Smooth muscle cell (in vitro differentiated cells): ENCODE measurements around the gene APBA2. TPM values are rescaled to one million over a fixed set of nuclear protein-coding genes. Genes with fewer than 3 reads are reported as not detected.

Experiments used
- DNase-seq: peaks from one replicate; lab custom pipeline; 2025; ENCODE audit not compliant: unreplicated experiment; lab: John Stamatoyannopoulos, UW
- H2AFZ ChIP-seq: fragments of 200-600 bp; sonication (generic); 2 replicates; pipeline ENCODE4 v1.6.0; 2016; ENCODE audit warnings: antibody characterized with exemption, low read depth, mild to moderate bottlenecking
- H3F3A ChIP-seq: fragments of 200-600 bp; sonication (generic); 2 replicates; pipeline ENCODE4 v1.6.0; 2017; ENCODE audit warnings: antibody characterized with exemption, low read depth
- H3K27ac ChIP-seq: fragments of 200-600 bp; sonication (generic); 2 replicates; pipeline ENCODE4 v1.5.1; 2016; ENCODE audit warnings: low read depth, mild to moderate bottlenecking
- H3K27me3 ChIP-seq: fragments of 200-600 bp; sonication (generic); 2 replicates; pipeline ENCODE4 v1.6.1; 2016; ENCODE audit warnings: low read depth, mild to moderate bottlenecking
- H3K36me3 ChIP-seq: fragments of 200-600 bp; sonication (generic); 2 replicates; pipeline ENCODE4 v1.5.1; 2016; ENCODE audit warnings: low read depth
- H3K4me1 ChIP-seq: fragments of 200-600 bp; sonication (generic); 2 replicates; pipeline ENCODE4 v1.5.1; 2016; ENCODE audit warnings: low read depth
- H3K4me2 ChIP-seq: fragments of 200-600 bp; sonication (generic); 2 replicates; pipeline ENCODE4 v1.6.0; 2016; ENCODE audit warnings: mild to moderate bottlenecking
- H3K4me3 ChIP-seq: fragments of 200-600 bp; sonication (generic); 2 replicates; pipeline ENCODE4 v1.5.1; 2016; ENCODE audit warnings: mild to moderate bottlenecking
- H3K79me2 ChIP-seq: fragments of 200-600 bp; sonication (generic); 2 replicates; pipeline ENCODE4 v1.6.0; 2016; ENCODE audit warnings: low read depth, mild to moderate bottlenecking
- H3K9ac ChIP-seq: fragments of 200-600 bp; sonication (generic); 2 replicates; pipeline ENCODE4 v1.6.0; 2016; ENCODE audit warnings: low read depth
- H3K9me3 ChIP-seq: fragments of 200-600 bp; sonication (generic); replicated peaks from 2 replicates; pipeline ENCODE4 v1.5.1; 2016; ENCODE audit warnings: low read depth
- H4K20me1 ChIP-seq: fragments of 200-600 bp; sonication (generic); 2 replicates; pipeline ENCODE4 v1.6.0; 2016; ENCODE audit warnings: low read depth
- WGBS: methylation state at CpG from one replicate; pipeline ENCODE4 v1.1.7; 2016; ENCODE audit warnings: low lambda C conversion rate; 5-methylcytosine and 5-hydroxymethylcytosine counted together
- polyA plus RNA-seq: library from polyadenylated mRNA; unstranded; fragments of >200 nt; fragmentation: Nextera tagmentation; extraction: Ambion mirVana; gene quantifications from 2 replicates; pipeline ENCODE4 v1.2.1, GENCODE V29; 2016
- total RNA-seq: library from RNA; depleted of rRNA; stranded (reverse); fragments of >200 nt; gene quantifications from 2 replicates; pipeline ENCODE4 v1.2.3, GENCODE V29; 2014
- TF ChIP-seq, protein P1 (sequence below): fragments of 200-600 bp; sonication (generic); IDR thresholded peaks from 2 replicates; pipeline ENCODE4 v1.5.1; 2017; ENCODE audit warnings: borderline replicate concordance, mild to moderate bottlenecking, antibody characterized with exemption; ENCODE audit not compliant: insufficient read depth, poor library complexity, severe bottlenecking

The APBA2 gene
- total and polyA plus RNA-seq, 2 experiments from 2014 or later, result 10.2 to 14.9 TPM

DNA sequence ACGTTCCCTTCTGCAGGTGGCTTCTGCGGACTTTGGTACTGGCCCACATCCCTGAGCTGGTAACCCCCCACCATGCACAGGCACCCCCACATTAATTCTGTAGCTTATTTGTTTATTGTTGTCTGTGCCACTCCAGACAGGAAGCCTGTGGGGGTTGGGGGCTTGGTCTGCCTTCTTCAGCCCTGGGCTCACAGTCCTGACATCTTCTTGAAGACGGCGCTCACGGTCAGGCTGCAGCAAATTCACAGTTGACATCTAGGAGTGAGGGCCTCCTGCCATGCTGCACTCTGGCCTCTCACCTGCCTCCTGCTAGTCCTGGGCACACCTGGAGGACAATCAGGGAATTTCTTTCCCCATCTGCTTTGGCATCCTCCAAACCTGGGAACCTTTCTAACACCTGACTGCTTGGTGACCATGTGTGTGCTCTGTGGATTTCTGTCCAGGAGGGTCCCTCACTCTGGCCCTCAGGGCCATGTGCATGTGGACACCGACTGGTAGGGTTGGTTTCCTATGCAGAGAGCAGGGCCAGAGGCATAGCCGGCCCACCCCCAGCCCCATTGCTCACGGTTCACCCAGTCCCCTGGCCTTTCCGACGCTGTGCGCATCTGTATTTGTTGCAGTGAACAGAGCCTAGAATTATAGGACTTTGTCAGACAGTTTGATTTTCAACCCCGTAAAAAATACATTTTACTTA lies 68.8 kb downstream of the APBA2 start:
- Histone ChIP-seq H3K4me3 (no peak overlapping the region), H3F3A (no peaks in the 10 kb centered on the region), H3K9ac (no peak overlapping the region), H3K4me1 (peaks cover 14% of the 10 kb centered on the region), H4K20me1 (no peaks in the 10 kb centered on the region), H3K4me2 (no peak overlapping the region), H3K27me3 (no peaks in the 10 kb centered on the region), H3K79me2 (no peaks in the 10 kb centered on the region), H3K27ac (no peak overlapping the region), H3K9me3 (no peaks in the 10 kb centered on the region), H3K36me3 (no peaks in the 10 kb centered on the region), H2AFZ (no peak overlapping the region)
- no peak for DNase-seq
- WGBS, result 94% methylated on average over 12 of the region's 12 CpGs
- TF ChIP-seq, protein P1, sequence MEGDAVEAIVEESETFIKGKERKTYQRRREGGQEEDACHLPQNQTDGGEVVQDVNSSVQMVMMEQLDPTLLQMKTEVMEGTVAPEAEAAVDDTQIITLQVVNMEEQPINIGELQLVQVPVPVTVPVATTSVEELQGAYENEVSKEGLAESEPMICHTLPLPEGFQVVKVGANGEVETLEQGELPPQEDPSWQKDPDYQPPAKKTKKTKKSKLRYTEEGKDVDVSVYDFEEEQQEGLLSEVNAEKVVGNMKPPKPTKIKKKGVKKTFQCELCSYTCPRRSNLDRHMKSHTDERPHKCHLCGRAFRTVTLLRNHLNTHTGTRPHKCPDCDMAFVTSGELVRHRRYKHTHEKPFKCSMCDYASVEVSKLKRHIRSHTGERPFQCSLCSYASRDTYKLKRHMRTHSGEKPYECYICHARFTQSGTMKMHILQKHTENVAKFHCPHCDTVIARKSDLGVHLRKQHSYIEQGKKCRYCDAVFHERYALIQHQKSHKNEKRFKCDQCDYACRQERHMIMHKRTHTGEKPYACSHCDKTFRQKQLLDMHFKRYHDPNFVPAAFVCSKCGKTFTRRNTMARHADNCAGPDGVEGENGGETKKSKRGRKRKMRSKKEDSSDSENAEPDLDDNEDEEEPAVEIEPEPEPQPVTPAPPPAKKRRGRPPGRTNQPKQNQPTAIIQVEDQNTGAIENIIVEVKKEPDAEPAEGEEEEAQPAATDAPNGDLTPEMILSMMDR, result no peak

DNA sequence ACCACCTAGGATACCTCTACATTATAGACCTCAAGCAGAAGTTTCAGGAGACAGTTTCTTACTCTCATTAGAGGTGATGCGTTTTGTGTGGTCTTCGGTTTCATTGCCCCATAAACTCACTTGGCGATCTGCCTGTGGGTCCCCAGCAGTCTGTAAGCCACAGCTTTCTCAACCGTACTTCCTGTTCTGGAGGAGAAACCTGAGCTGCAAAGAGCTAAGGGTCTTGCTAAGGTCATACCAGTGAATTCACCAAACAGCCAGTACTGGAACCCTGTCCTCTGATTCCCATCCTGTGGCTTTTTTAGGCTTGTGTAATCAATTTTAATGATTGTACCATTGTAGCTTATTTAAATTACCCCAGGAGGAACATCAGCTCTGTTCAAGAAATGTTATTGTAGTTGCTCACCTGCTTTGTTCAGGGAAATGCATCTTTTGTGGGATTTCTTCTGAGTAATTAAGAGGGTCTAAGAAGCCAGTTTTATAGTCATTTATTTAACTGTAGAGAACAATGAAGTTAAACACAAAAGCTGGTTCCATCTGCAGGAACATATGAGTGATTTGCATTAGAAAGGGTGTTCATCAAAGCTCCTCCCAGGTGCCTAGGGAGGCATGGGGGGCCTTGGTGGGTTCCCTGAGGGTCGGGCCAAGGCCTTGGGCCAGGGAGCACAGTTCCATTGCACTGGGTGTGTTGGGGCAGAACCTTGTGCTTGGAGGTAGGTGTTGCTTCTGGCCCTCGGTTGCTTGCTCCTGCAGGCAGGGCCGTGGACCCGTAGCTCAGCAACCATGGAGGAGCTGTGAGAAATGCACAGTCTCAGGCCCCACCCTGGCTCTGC lies 69.6 kb downstream of the APBA2 start:
- Histone ChIP-seq H3K4me1 (peaks cover 14% of the 10 kb centered on the region), H2AFZ (no peak overlapping the region), H3F3A (no peaks in the 10 kb centered on the region), H3K9ac (no peak overlapping the region), H3K79me2 (no peaks in the 10 kb centered on the region), H3K4me2 (peak overlapping the region; percentile 27), H3K9me3 (no peaks in the 10 kb centered on the region), H3K36me3 (no peaks in the 10 kb centered on the region), H4K20me1 (no peaks in the 10 kb centered on the region), H3K27ac (no peak overlapping the region), H3K4me3 (no peak overlapping the region), H3K27me3 (no peaks in the 10 kb centered on the region)
- TF ChIP-seq, protein P1, result no peak
- DNase-seq, result no peak
- 59% methylated on average over 8 of the region's 8 CpGs for WGBS

DNA sequence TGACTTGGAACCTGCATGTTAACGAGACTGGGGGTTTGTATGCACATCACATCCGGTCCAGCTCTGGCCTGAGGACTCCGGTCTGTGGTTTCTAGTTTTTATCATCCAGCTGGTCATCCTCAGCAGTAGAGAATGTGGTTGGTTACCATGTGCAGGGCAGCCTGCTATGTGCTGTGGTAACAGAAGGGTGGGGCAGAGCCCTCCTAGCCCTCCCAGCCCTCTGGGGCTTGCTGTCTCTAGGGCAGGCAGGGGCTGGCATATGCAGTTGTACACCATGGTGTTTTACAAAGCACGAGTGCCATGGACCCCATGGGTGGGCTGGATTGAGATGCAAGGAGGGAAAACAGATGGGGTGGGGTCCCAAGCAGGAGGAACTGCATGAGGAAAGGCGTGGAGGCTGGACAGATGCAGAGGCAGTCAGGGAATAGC lies 70.2 kb downstream of the APBA2 start:
- no peaks in the 10 kb centered on the region for H3K9me3 ChIP-seq
- H3K27me3 ChIP-seq, result no peaks in the 10 kb centered on the region
- H3F3A ChIP-seq, result no peaks in the 10 kb centered on the region
- H3K4me2 ChIP-seq, result peak overlapping the region; percentile 27
- 52% methylated on average over 5 of the region's 5 CpGs for WGBS
- H4K20me1 ChIP-seq, result no peaks in the 10 kb centered on the region
- no peak overlapping the region for H2AFZ ChIP-seq
- no peaks in the 10 kb centered on the region for H3K79me2 ChIP-seq
- no peak overlapping the region for H3K27ac ChIP-seq
- H3K9ac ChIP-seq, result no peak overlapping the region
- H3K4me1 ChIP-seq, result peaks cover 14% of the 10 kb centered on the region
- H3K36me3 ChIP-seq, result no peaks in the 10 kb centered on the region
- H3K4me3 ChIP-seq, result no peak overlapping the region
- TF ChIP-seq, protein P1, result no peak
- DNase-seq, result no peak
